RWPE2 (cell line): ENCODE measurements around the gene GMDS.

ENCODE experiments used
- ATAC-seq: fragments of 200-7000 bp; cut with Tn5 transposase; 3 replicates; pipeline ENCODE4 v1.9.1; 2021; ENCODE audit warnings: low read depth
- DNase-seq: peaks from one replicate; pipeline ENCODE4 v3.0.0-alpha.2; 2020; ENCODE audit warnings: low spot score
- H3K27ac ChIP-seq: fragments of 450-650 bp; 2 replicates; pipeline ENCODE4 v1.5.1; 2017; ENCODE audit warnings: mild to moderate bottlenecking; ENCODE audit not compliant: poor library complexity, severe bottlenecking
- H3K27me3 ChIP-seq: fragments of 250-450 bp; sonication (Bioruptor Pico); 2 replicates; pipeline ENCODE4 v1.5.1; 2021; ENCODE audit warnings: mild to moderate bottlenecking, moderate library complexity; ENCODE audit not compliant: insufficient read depth, poor library complexity, severe bottlenecking
- H3K36me3 ChIP-seq: fragments of 250-450 bp; sonication (Bioruptor Pico); 2 replicates; pipeline ENCODE4 v1.5.1; 2020; ENCODE audit warnings: low read depth, mild to moderate bottlenecking, moderate library complexity
- H3K4me1 ChIP-seq: fragments of 250-450 bp; sonication (Bioruptor Pico); 2 replicates; pipeline ENCODE4 v1.5.1; 2021; ENCODE audit warnings: mild to moderate bottlenecking, moderate library complexity; ENCODE audit not compliant: insufficient read depth, poor library complexity, severe bottlenecking
- H3K4me3 ChIP-seq: fragments of 250-450 bp; sonication (Bioruptor Pico); 2 replicates; pipeline ENCODE4 v1.5.1; 2021; ENCODE audit warnings: mild to moderate bottlenecking, moderate library complexity; ENCODE audit not compliant: severe bottlenecking
- H3K9me3 ChIP-seq: fragments of 250-450 bp; sonication (Bioruptor Pico); 2 replicates; pipeline ENCODE4 v1.5.1; 2021; ENCODE audit warnings: mild to moderate bottlenecking, moderate library complexity; ENCODE audit not compliant: severe bottlenecking
- CTCF ChIP-seq: fragments of 450-650 bp; IDR thresholded peaks from one replicate; pipeline ENCODE4 v1.5.1; 2017; ENCODE audit warnings: mild to moderate bottlenecking, moderate library complexity; ENCODE audit not compliant: poor library complexity, severe bottlenecking

The GMDS gene

GRCh38 chr6:2141644-2142290 is 103.6 kb downstream of the GMDS start:
- no peak overlapping the region for H3K27ac ChIP-seq
- ATAC-seq (no peak), DNase-seq (no peak)
- no peaks in the 10 kb centered on the region for H3K36me3 ChIP-seq
- no peak overlapping the region for H3K4me3 ChIP-seq
- no peak for TF ChIP-seq CTCF
- no peaks in the 10 kb centered on the region for H3K4me1 ChIP-seq
- H3K27me3 ChIP-seq: no peaks in the 10 kb centered on the region
- H3K9me3 ChIP-seq: no peaks in the 10 kb centered on the region

GRCh38 chr6:2140438-2141128 is 104.8 kb downstream of the GMDS start:
- H3K36me3 ChIP-seq: no peaks in the 10 kb centered on the region
- TF ChIP-seq CTCF: no peak
- H3K4me1 ChIP-seq: no peaks in the 10 kb centered on the region
- DNase-seq: no peak
- no peaks in the 10 kb centered on the region for H3K9me3 ChIP-seq
- no peak for ATAC-seq
- H3K4me3 ChIP-seq: no peak overlapping the region
- H3K27ac ChIP-seq: no peak overlapping the region
- H3K27me3 ChIP-seq: no peaks in the 10 kb centered on the region

GRCh38 chr6:2135401-2135800 is 110.0 kb downstream of the GMDS start:
- Histone ChIP-seq H3K36me3 (no peaks in the 10 kb centered on the region), H3K27ac (no peak overlapping the region), H3K9me3 (no peaks in the 10 kb centered on the region), H3K4me3 (no peak overlapping the region), H3K27me3 (no peaks in the 10 kb centered on the region), H3K4me1 (peaks cover 30% of the 10 kb centered on the region)
- ATAC-seq (no peak), DNase-seq (no peak)
- TF ChIP-seq CTCF: no peak

- no peak for TF ChIP-seq CTCF
- Histone ChIP-seq H3K4me1 (peaks cover 30% of the 10 kb centered on the region), H3K27me3 (no peaks in the 10 kb centered on the region), H3K4me3 (no peak overlapping the region), H3K27ac (no peak overlapping the region), H3K9me3 (no peaks in the 10 kb centered on the region), H3K36me3 (no peaks in the 10 kb centered on the region)
- ATAC-seq: peak; percentile 66
- DNase-seq: no peak
Measured at GRCh38 chr6:2134554-2134953, 110.9 kb downstream of the GMDS start.
